HL-60 (cell line): Measurements from ENCODE around the gene KLHL40.

Source experiments
- DNase-seq, 2 experiments: peaks; one replicate each; pipeline ENCODE4 v3.0.0-alpha.2; 2010 to 2020; ENCODE audit warnings: low read depth in 1 of 2, low spot score in 1 of 2
- H3K27ac ChIP-seq: fragments of 250-450 bp; sonication (Bioruptor Pico); replicated peaks from 2 replicates; pipeline ENCODE4 v1.5.1; 2020; ENCODE audit warnings: mild to moderate bottlenecking, moderate library complexity
- H3K27me3 ChIP-seq: fragments of 250-450 bp; sonication (Bioruptor Pico); 2 replicates; pipeline ENCODE4 v1.5.1; 2021; ENCODE audit warnings: mild to moderate bottlenecking, moderate library complexity; ENCODE audit not compliant: insufficient read depth, poor library complexity, severe bottlenecking
- H3K4me3 ChIP-seq: replicated peaks from 2 replicates; pipeline ENCODE4 v1.5.1; 2011; ENCODE audit warnings: mild to moderate bottlenecking, control low read depth, low read length; ENCODE audit not compliant: insufficient read depth
- GABPA ChIP-seq: IDR thresholded peaks from 2 replicates; pipeline ENCODE4 v1.6.1; 2012; ENCODE audit warnings: low read depth
- POLR2AphosphoS5 ChIP-seq: IDR thresholded peaks from 2 replicates; pipeline ENCODE4 v1.6.1; 2012; ENCODE audit warnings: low read depth
- REST ChIP-seq: IDR thresholded peaks from 2 replicates; pipeline ENCODE4 v1.6.1; 2012; ENCODE audit warnings: low read depth; ENCODE audit not compliant: insufficient replicate concordance
- SPI1 ChIP-seq: IDR thresholded peaks from 2 replicates; pipeline ENCODE4 v1.6.1; 2012; ENCODE audit warnings: low read depth, mild to moderate bottlenecking, borderline replicate concordance
- TF ChIP-seq, protein P1 (sequence below): IDR thresholded peaks from one replicate; pipeline ENCODE4 v1.5.1; 2011; ENCODE audit warnings: low read length, control low read depth, inconsistent platforms; ENCODE audit not compliant: insufficient read depth

Gene KLHL40

GRCh38 chr3:42732829-42733459, 47.6 kb downstream of the KLHL40 start:
- no peak for DNase-seq
- Histone ChIP-seq H3K4me3 (no peak overlapping the region), H3K27me3 (no peaks in the 10 kb centered on the region), H3K27ac (no peak overlapping the region)
- no peak for TF ChIP-seq SPI1
- TF ChIP-seq, protein P1, sequence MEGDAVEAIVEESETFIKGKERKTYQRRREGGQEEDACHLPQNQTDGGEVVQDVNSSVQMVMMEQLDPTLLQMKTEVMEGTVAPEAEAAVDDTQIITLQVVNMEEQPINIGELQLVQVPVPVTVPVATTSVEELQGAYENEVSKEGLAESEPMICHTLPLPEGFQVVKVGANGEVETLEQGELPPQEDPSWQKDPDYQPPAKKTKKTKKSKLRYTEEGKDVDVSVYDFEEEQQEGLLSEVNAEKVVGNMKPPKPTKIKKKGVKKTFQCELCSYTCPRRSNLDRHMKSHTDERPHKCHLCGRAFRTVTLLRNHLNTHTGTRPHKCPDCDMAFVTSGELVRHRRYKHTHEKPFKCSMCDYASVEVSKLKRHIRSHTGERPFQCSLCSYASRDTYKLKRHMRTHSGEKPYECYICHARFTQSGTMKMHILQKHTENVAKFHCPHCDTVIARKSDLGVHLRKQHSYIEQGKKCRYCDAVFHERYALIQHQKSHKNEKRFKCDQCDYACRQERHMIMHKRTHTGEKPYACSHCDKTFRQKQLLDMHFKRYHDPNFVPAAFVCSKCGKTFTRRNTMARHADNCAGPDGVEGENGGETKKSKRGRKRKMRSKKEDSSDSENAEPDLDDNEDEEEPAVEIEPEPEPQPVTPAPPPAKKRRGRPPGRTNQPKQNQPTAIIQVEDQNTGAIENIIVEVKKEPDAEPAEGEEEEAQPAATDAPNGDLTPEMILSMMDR: no peak
- no peak for TF ChIP-seq POLR2AphosphoS5
- TF ChIP-seq REST: no peak
- no peak for TF ChIP-seq GABPA

DNA sequence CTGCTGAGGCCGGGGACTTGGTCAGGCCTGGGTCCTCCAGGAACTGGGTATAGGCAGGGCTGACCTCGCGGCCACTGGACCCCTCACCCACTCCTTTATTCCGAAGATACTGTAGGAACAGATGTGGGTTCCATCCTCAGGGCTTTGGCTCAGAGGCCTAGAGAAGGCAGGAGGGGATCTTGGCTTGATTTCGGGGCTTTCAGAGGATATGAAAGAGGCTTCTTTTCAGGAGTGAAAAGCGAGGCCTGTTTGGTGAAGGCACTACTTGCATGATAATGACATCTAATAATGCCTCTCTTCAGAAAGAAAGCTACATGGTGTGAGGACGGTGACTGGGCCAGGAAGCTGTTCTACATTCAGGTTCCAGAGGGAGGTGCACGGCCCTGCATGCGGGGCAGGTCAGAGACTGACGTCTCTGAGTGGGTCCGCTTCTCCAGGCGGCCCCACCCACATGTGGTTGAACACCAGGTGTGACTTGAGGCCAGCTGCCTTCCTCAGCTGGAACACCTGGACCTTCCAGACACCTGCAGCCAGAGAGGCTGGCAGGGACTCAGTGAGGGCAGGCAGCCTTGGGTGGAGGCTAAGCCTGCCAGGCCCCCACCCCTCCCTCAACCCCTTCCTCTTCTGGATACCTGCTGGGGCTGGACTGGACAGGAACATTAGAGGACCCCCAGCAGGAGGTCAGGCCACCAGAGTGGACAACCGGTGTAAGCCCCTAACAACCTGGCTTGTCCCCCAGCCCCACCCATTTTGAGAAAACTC, 48.3 kb downstream of the KLHL40 start:
- TF ChIP-seq, protein P1: no peak
- TF ChIP-seq GABPA (no peak), POLR2AphosphoS5 (no peak), REST (no peak), SPI1 (no peak)
- no peak overlapping the region for H3K4me3 ChIP-seq

DNA sequence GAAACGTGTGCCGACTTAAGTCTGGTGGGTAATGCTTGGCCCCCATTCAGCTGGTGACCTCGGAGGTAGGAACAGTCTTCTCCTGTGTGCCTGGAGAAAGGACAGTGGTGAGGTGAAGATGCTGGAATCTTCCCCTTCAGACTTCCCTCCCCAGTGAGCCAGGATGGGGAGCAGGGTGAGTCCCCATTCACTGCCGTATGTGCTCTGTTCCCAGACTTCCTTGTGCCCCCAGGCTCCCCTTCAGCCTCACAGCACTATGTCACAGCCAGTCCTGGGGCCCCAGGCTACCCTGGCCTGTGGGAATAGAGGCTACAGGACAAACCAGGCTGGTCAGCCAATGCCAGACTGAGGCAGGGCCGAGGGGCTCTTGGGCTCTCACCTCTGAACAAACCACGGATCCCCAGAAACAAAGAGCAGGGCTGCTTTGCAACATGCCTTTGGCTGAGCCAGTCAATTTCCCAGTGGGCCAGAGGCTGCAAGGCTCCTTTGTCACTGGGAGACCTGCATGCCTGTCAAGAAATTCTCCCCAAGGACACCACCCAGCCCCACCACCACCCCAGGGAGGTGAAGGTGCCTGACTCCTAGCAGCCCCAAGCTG, 49.0 kb downstream of the KLHL40 start:
- H3K27me3 ChIP-seq: no peaks in the 10 kb centered on the region
- no peak overlapping the region for H3K4me3 ChIP-seq
- no peak for TF ChIP-seq GABPA
- no peak for TF ChIP-seq REST
- TF ChIP-seq, protein P1: no peak
- no peak for TF ChIP-seq SPI1
- TF ChIP-seq POLR2AphosphoS5: no peak
- DNase-seq: no peak
- no peak overlapping the region for H3K27ac ChIP-seq

More for the DNA sequence above, 48.3 kb downstream of the KLHL40 start:
- no peak for DNase-seq
- no peaks in the 10 kb centered on the region for H3K27me3 ChIP-seq
- H3K27ac ChIP-seq: no peak overlapping the region
